GM23248 (cell line): ENCODE results near the gene DNLZ. TPM values are rescaled to one million over a fixed set of nuclear protein-coding genes. Genes with fewer than 3 reads are reported as not detected.
A peak's percentile ranks its signal among the peaks of the same experiment; 100 is the strongest.

Source experiments
- DNase-seq: peaks from one replicate; pipeline ENCODE4 v3.0.0-alpha.2; 2015
- H2AFZ ChIP-seq: fragments of 200-600 bp; sonication (generic); 2 replicates; pipeline ENCODE4 v1.6.1; 2016; ENCODE audit warnings: antibody characterized with exemption
- H3F3A ChIP-seq: fragments of 200-600 bp; sonication (generic); 2 replicates; pipeline ENCODE4 v1.6.1; 2016; ENCODE audit warnings: mild to moderate bottlenecking, antibody characterized with exemption, mixed run types; ENCODE audit not compliant: insufficient read depth
- H3K27ac ChIP-seq: fragments of 200-600 bp; sonication (generic); 2 replicates; pipeline ENCODE4 v1.5.1; 2016; ENCODE audit warnings: mild to moderate bottlenecking
- H3K27me3 ChIP-seq: fragments of 200-600 bp; sonication (generic); replicated peaks from 2 replicates; pipeline ENCODE4 v1.6.1; 2016; ENCODE audit warnings: mild to moderate bottlenecking; ENCODE audit not compliant: insufficient read depth
- H3K36me3 ChIP-seq: fragments of 200-600 bp; sonication (generic); 2 replicates; pipeline ENCODE4 v1.6.1; 2016; ENCODE audit warnings: low read depth, mild to moderate bottlenecking
- H3K4me1 ChIP-seq: fragments of 200-600 bp; sonication (generic); 2 replicates; pipeline ENCODE4 v1.6.1; 2016; ENCODE audit warnings: mild to moderate bottlenecking; ENCODE audit not compliant: insufficient read depth
- H3K4me2 ChIP-seq: fragments of 200-600 bp; sonication (generic); one replicate; pipeline ENCODE4 v1.6.1; 2016; ENCODE audit warnings: mild to moderate bottlenecking; ENCODE audit not compliant: unreplicated experiment
- H3K4me3 ChIP-seq: fragments of 200-600 bp; sonication (generic); 2 replicates; pipeline ENCODE4 v1.5.1; 2016; ENCODE audit warnings: mild to moderate bottlenecking
- H3K79me2 ChIP-seq: fragments of 200-600 bp; sonication (generic); 2 replicates; pipeline ENCODE4 v1.6.1; 2016; ENCODE audit warnings: mild to moderate bottlenecking; ENCODE audit not compliant: insufficient read depth
- H3K9ac ChIP-seq: fragments of 200-600 bp; sonication (generic); 2 replicates; pipeline ENCODE4 v1.6.1; 2016; ENCODE audit warnings: mild to moderate bottlenecking
- H3K9me2 ChIP-seq: fragments of 200-600 bp; sonication (generic); 2 replicates; pipeline ENCODE4 v1.6.1; 2016; ENCODE audit warnings: mixed run types, mild to moderate bottlenecking, moderate library complexity; ENCODE audit not compliant: insufficient read depth
- H3K9me3 ChIP-seq: fragments of 200-600 bp; sonication (generic); one replicate; pipeline ENCODE4 v1.6.1; 2017; ENCODE audit warnings: low read depth
- H4K20me1 ChIP-seq: fragments of 200-600 bp; sonication (generic); 2 replicates; pipeline ENCODE4 v1.6.0; 2016; ENCODE audit not compliant: insufficient read depth
- EZH2 ChIP-seq: fragments of 200-600 bp; sonication (generic); IDR thresholded peaks from 2 replicates; pipeline ENCODE4 v1.6.1; 2018; ENCODE audit warnings: antibody characterized with exemption, mild to moderate bottlenecking; ENCODE audit not compliant: insufficient read depth, poor library complexity, severe bottlenecking
- EZH2phosphoT487 ChIP-seq: fragments of 200-600 bp; sonication (generic); IDR thresholded peaks from 2 replicates; pipeline ENCODE4 v1.6.1; 2018; ENCODE audit warnings: antibody characterized with exemption, moderate library complexity, mild to moderate bottlenecking, low read depth; ENCODE audit not compliant: insufficient read depth
- WGBS, 2 experiments: methylation state at CpG; one replicate each; pipeline ENCODE4 v1.1.6; 2015 to 2017; ENCODE audit warnings: low lambda C conversion rate in 2 of 2, low coverage in 1 of 2; ENCODE audit errors: missing lambda C conversion rate in 2 of 2; 5-methylcytosine and 5-hydroxymethylcytosine counted together
- in situ Hi-C: fragments of 300-500 bp; cut with MboI; formaldehyde crosslinking; loops from 2 replicates; pipeline ENCODE4 v1.15.0; 2020
- polyA plus RNA-seq: library from polyadenylated mRNA; unstranded; fragments of >200 nt; fragmentation: Nextera tagmentation; extraction: Ambion mirVana; gene quantifications from 2 replicates; pipeline ENCODE4 v1.2.1, GENCODE V29; 2016
- total RNA-seq: library from RNA; depleted of rRNA; stranded (reverse); fragments of >200 nt; shearing (Covaris generic); gene quantifications from 2 replicates; pipeline ENCODE4 v1.2.3, GENCODE V29; 2014

DNLZ gene
- total and polyA plus RNA-seq, 2 experiments from 2014 or later, result 27.1 to 49.8 TPM

GRCh38 chr9:136325358-136325757 lies 38.2 kb downstream of the DNLZ start:
- H3K4me3 ChIP-seq, result no peak overlapping the region
- peaks cover 25% of the 10 kb centered on the region for H3K79me2 ChIP-seq
- TF ChIP-seq EZH2phosphoT487 (no peak), EZH2 (no peak)
- H3K9ac ChIP-seq, result peak overlapping the region; percentile 86; the same call in 1 of the 2 replicates
- H3K9me2 ChIP-seq, result no peaks in the 10 kb centered on the region
- H3K36me3 ChIP-seq, result no peaks in the 10 kb centered on the region
- peaks cover 18% of the 10 kb centered on the region for H3K4me1 ChIP-seq
- no peaks in the 10 kb centered on the region for H4K20me1 ChIP-seq
- no peak overlapping the region for H3K4me2 ChIP-seq
- no peaks in the 10 kb centered on the region for H3K9me3 ChIP-seq
- no peak for DNase-seq
- no peak overlapping the region for H3K27ac ChIP-seq
- H2AFZ ChIP-seq, result no peak overlapping the region
- H3F3A ChIP-seq, result peaks cover 8% of the 10 kb centered on the region
- in situ Hi-C loops, result no loop called here
- H3K27me3 ChIP-seq, result no peaks in the 10 kb centered on the region
- WGBS, 2 experiments, result 92% methylated on average over 12 to 13 of the region's 13 CpGs

DNA sequence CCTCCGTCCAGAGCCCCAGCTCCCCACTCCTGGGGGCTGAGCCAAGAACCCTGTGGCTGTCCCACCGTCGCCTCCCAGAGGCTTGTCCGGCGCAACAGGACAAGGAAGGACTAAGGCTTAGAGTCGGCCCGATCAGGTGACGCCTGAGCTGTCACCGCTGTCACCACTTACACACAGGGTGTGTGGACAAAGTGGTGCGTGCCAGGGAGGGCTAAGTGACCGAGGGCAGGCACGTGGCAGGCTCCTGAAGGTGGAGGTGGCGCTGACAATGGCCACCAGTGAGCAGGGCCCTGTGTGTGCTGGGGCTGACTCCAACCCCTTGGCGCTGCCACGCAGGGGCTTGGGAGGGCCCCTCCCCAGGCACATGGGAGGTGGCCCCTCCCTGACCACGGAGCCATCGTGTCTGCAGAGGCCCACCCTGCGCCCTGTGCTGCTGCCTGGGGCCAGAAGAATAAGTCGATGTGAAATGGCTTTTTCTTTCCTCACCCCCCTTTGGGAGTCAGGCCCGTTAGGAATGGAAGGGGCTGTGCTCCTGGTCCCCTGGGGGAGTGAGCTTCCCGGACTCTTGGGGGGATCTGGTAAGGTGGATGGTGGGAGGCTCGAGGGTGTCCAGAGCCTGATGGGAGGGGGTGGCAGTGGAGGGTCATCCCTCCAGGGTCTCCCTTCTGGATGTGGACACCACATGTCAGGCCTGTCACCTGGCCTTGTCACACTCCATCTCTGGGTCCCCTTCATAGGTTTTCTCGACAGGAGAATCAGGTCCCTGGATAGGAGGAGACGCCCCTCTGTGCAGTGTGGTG lies 38.8 kb downstream of the DNLZ start:
- WGBS, 2 experiments, result 76 to 84% methylated on average over 21 to 24 of the region's 24 CpGs
- in situ Hi-C loops, result no loop called here
- H3K27ac ChIP-seq, result no peak overlapping the region

GRCh38 chr9:136323371-136323789 lies 40.2 kb downstream of the DNLZ start:
- TF ChIP-seq EZH2phosphoT487 (no peak), EZH2 (no peak)
- in situ Hi-C loops, result no loop called here

More for the DNA sequence above, 38.8 kb downstream of the DNLZ start:
- H3K9me2 ChIP-seq, result no peaks in the 10 kb centered on the region
- no peak overlapping the region for H3K4me2 ChIP-seq
- H3K27me3 ChIP-seq, result no peaks in the 10 kb centered on the region
- DNase-seq, result no peak
- H3K4me1 ChIP-seq, result peaks cover 18% of the 10 kb centered on the region
- H3F3A ChIP-seq, result peaks cover 8% of the 10 kb centered on the region
- H3K9me3 ChIP-seq, result no peaks in the 10 kb centered on the region
- no peak overlapping the region for H3K9ac ChIP-seq
- no peak overlapping the region for H3K4me3 ChIP-seq
- TF ChIP-seq EZH2phosphoT487, result no peak
- no peak for TF ChIP-seq EZH2
- H4K20me1 ChIP-seq, result no peaks in the 10 kb centered on the region
- no peak overlapping the region for H2AFZ ChIP-seq
- H3K79me2 ChIP-seq, result peaks cover 18% of the 10 kb centered on the region
- H3K36me3 ChIP-seq, result no peaks in the 10 kb centered on the region

GRCh38 chr9:136322756-136323330 lies 40.7 kb downstream of the DNLZ start:
- no peak overlapping the region for H3K4me2 ChIP-seq
- H3K9me2 ChIP-seq, result no peaks in the 10 kb centered on the region
- no peaks in the 10 kb centered on the region for H3K36me3 ChIP-seq
- H3K4me1 ChIP-seq, result peaks cover 11% of the 10 kb centered on the region
- no peak for TF ChIP-seq EZH2phosphoT487
- TF ChIP-seq EZH2, result no peak
- no peaks in the 10 kb centered on the region for H4K20me1 ChIP-seq
- H2AFZ ChIP-seq, result no peak overlapping the region
- no peaks in the 10 kb centered on the region for H3K27me3 ChIP-seq
- in situ Hi-C loops, result no loop called here
- no peak overlapping the region for H3K4me3 ChIP-seq
- peaks cover 8% of the 10 kb centered on the region for H3F3A ChIP-seq
- H3K9me3 ChIP-seq, result no peaks in the 10 kb centered on the region
- no peak overlapping the region for H3K27ac ChIP-seq
- H3K79me2 ChIP-seq, result no peaks in the 10 kb centered on the region
- DNase-seq, result no peak
- no peak overlapping the region for H3K9ac ChIP-seq
- 82 to 85% methylated on average over 23 of the region's 23 CpGs for WGBS, 2 experiments

More at GRCh38 chr9:136323371-136323789, 40.2 kb downstream of the DNLZ start:
- Histone ChIP-seq H2AFZ (no peak overlapping the region), H3K9me2 (no peaks in the 10 kb centered on the region), H3F3A (peaks cover 8% of the 10 kb centered on the region), H3K27me3 (no peaks in the 10 kb centered on the region), H4K20me1 (no peaks in the 10 kb centered on the region), H3K79me2 (peaks cover 5% of the 10 kb centered on the region), H3K4me3 (no peak overlapping the region), H3K4me1 (peaks cover 11% of the 10 kb centered on the region), H3K9me3 (no peaks in the 10 kb centered on the region), H3K27ac (no peak overlapping the region), H3K9ac (no peak overlapping the region), H3K36me3 (no peaks in the 10 kb centered on the region), H3K4me2 (no peak overlapping the region)
- no peak for DNase-seq
- 79 to 85% methylated on average over 16 to 17 of the region's 17 CpGs for WGBS, 2 experiments
